Sigmoid colon (tissue), 7 donors: ENCODE measurements around the gene PRKCZ. TPM values are rescaled to one million over a fixed set of nuclear protein-coding genes. Genes with fewer than 3 reads are reported as not detected.

Experiments used
- DNase-seq: peaks from one replicate; pipeline ENCODE4 v3.0.0-alpha.2; 2019
- H3K27ac ChIP-seq, 4 donors: fragments of 200-600 bp; sonication (generic); one replicate each; pipeline ENCODE4 v1.5.1; 2016 to 2019; ENCODE audit warnings: mild to moderate bottlenecking in 1 of 4
- H3K27me3 ChIP-seq, 3 donors: fragments of 200-600 bp; sonication (generic); one replicate each; pipeline ENCODE4 v1.5.1; 2019; ENCODE audit warnings: mild to moderate bottlenecking in 1 of 3
- H3K36me3 ChIP-seq, 4 donors: fragments of 200-600 bp; sonication (generic); one replicate each; pipeline ENCODE4 v1.5.1; 2016 to 2019
- H3K4me1 ChIP-seq, 4 donors: fragments of 200-600 bp; sonication (generic); one replicate each; pipeline ENCODE4 v1.5.1; 2017 to 2019
- H3K4me3 ChIP-seq, 4 donors: fragments of 200-600 bp; sonication (generic); one replicate each; pipeline ENCODE4 v1.5.1; 2017 to 2019; ENCODE audit warnings: mild to moderate bottlenecking in 2 of 4, moderate library complexity in 1 of 4
- H3K9me3 ChIP-seq, 4 donors: fragments of 200-600 bp in 3 of 4; sonication (generic) in 3 of 4; one replicate each; pipeline versions ENCODE4 v1.5.1 to v1.6.1; 2013 to 2019
- EP300 ChIP-seq, 4 donors: sonication (generic); formaldehyde crosslinking; IDR thresholded peaks; one replicate each; pipeline ENCODE4 v1.6.1; 2017; ENCODE audit warnings: antibody characterized with exemption in 4 of 4
- POLR2A ChIP-seq, 2 donors: fragments of 450-650 bp; IDR thresholded peaks; one replicate each; pipeline ENCODE4 v1.6.1; 2016; ENCODE audit warnings: antibody characterized with exemption in 2 of 2, mild to moderate bottlenecking in 2 of 2, moderate library complexity in 2 of 2
- POLR2AphosphoS5 ChIP-seq, 4 donors: sonication (generic); formaldehyde crosslinking; IDR thresholded peaks; one replicate each; pipeline ENCODE4 v1.6.1; 2017; ENCODE audit warnings: antibody characterized with exemption in 4 of 4
- WGBS, 2 donors: extraction: QIAGEN DNeasy Blood & Tissue Kit; methylation state at CpG; one replicate each; pipeline ENCODE4 v1.1.7; 2013; 5-methylcytosine and 5-hydroxymethylcytosine counted together
- intact Hi-C: fragments of 100-400 bp; cut with DNase I; formaldehyde crosslinking; loops from one replicate; pipeline ENCODE4 v1.15.1; 2023
- polyA plus RNA-seq, 3 donors: library from polyadenylated mRNA; stranded (reverse); fragments of 200-250 nt; gene quantifications; one replicate each; pipeline ENCODE4 v1.2.3, GENCODE V29; 2013
- total RNA-seq, 4 donors: library from RNA; depleted of rRNA; stranded (reverse); fragments of >200 nt; gene quantifications; one replicate each; pipeline ENCODE4 v1.1.0, GENCODE V29; 2016
- TF ChIP-seq, protein P1 (sequence below), 4 experiments: fragments of 450-650 bp in 3 of 4; fragments of 200-600 bp in 1 of 4; IDR thresholded peaks; one replicate each; pipeline ENCODE4 v1.5.1; 2016 to 2019; ENCODE audit warnings: antibody characterized with exemption in 4 of 4, mild to moderate bottlenecking in 3 of 4, moderate library complexity in 2 of 4
- donor health status: healthy with polysubstance abuse.
- donor health status: Bipolar disorder and iron deficiency.
- donor health status: healthy.

PRKCZ gene
- total and polyA plus RNA-seq, 7 donors, result 1.4 to 52.9 (median 4.8) TPM

DNA sequence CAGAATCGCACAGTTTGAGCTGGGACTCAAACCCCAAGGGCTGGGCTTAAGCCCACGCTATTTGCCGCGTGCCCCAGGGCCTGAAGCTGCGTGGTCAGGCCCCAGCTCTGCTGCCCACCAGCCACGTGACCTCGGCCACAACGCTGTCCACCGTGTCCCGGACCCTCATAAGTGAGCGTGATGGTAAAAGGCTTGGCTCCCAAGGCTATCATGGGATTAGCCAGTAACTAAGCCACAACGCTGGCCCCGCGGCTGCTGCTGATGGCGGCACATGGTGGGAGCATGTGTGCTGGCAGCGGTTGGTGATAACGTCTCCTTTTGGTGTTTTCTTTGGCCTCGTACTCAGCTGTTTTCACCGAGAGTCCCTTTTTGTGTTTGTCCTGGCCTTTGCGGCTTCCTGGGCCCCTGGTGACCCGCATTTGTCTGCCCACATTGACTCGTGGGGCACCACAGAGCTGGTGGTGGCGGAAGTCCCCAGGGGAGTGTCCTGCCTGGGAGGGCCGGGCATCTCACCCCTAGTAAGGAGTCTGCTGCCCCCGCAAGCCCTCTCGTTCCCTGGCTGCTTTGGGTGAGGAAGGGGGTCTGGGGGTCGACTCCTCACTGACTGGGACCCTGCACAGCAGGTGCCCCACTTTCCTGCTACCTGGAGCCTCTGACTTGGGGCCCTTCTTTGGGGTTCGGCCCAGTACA lies 29.3 kb downstream of the PRKCZ start:
- Histone ChIP-seq H3K27me3 (peaks cover 0 to 56% (median 0%) of the 10 kb centered on the region in 3 donors), H3K4me1 (no peaks in the 10 kb centered on the region), H3K27ac (no peak overlapping the region), H3K4me3 (no peak overlapping the region), H3K36me3 (no peaks in the 10 kb centered on the region), H3K9me3 (peaks cover 7 to 22% (median 13%) of the 10 kb centered on the region in 4 donors)
- intact Hi-C loops, result no loop called here
- 97% methylated on average over 28 of the region's 28 CpGs for WGBS, 2 donors
- no peak for DNase-seq
- TF ChIP-seq, protein P1, sequence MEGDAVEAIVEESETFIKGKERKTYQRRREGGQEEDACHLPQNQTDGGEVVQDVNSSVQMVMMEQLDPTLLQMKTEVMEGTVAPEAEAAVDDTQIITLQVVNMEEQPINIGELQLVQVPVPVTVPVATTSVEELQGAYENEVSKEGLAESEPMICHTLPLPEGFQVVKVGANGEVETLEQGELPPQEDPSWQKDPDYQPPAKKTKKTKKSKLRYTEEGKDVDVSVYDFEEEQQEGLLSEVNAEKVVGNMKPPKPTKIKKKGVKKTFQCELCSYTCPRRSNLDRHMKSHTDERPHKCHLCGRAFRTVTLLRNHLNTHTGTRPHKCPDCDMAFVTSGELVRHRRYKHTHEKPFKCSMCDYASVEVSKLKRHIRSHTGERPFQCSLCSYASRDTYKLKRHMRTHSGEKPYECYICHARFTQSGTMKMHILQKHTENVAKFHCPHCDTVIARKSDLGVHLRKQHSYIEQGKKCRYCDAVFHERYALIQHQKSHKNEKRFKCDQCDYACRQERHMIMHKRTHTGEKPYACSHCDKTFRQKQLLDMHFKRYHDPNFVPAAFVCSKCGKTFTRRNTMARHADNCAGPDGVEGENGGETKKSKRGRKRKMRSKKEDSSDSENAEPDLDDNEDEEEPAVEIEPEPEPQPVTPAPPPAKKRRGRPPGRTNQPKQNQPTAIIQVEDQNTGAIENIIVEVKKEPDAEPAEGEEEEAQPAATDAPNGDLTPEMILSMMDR (IDR thresholded peaks at IDR 0.05), result no peak
- TF ChIP-seq EP300 (IDR thresholded peaks at IDR 0.05) (no peak), POLR2AphosphoS5 (IDR thresholded peaks at IDR 0.05) (no peak), POLR2A (IDR thresholded peaks at IDR 0.05) (no peak)

DNA sequence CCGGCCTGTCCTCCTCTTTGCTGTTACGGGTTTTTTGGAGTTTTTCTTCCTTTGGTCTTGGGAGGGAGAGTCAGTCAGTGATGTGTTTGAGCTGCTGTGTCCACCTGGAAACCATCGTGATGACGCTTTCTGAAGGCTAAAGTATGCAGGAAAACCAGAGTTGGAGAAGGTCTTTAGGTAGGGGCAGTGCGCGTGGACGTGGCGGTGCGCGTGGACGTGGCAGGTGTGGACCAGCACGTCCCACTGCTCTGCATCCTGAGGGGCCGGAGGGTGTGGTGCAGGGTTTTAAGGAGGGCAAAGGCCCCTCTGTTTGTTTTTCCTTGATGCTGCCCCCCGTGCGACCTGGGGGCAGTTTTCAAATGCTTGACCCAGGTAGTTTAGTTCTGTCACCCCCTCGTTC lies 29.9 kb downstream of the PRKCZ start:
- WGBS, 2 donors, result 95 to 97% methylated on average over 16 of the region's 16 CpGs
- Histone ChIP-seq H3K27ac (no peak overlapping the region), H3K4me3 (no peak overlapping the region), H3K27me3 (peaks cover 0 to 53% (median 0%) of the 10 kb centered on the region in 3 donors), H3K36me3 (no peaks in the 10 kb centered on the region), H3K4me1 (no peaks in the 10 kb centered on the region), H3K9me3 (peaks cover 7 to 22% (median 13%) of the 10 kb centered on the region in 4 donors)
- DNase-seq, result no peak
- intact Hi-C loops, result no loop called here
- TF ChIP-seq, protein P1 (IDR thresholded peaks at IDR 0.05), result no peak
- no peak for TF ChIP-seq POLR2A (IDR thresholded peaks at IDR 0.05)
- TF ChIP-seq POLR2AphosphoS5 (IDR thresholded peaks at IDR 0.05), result no peak
- TF ChIP-seq EP300 (IDR thresholded peaks at IDR 0.05), result no peak

DNA sequence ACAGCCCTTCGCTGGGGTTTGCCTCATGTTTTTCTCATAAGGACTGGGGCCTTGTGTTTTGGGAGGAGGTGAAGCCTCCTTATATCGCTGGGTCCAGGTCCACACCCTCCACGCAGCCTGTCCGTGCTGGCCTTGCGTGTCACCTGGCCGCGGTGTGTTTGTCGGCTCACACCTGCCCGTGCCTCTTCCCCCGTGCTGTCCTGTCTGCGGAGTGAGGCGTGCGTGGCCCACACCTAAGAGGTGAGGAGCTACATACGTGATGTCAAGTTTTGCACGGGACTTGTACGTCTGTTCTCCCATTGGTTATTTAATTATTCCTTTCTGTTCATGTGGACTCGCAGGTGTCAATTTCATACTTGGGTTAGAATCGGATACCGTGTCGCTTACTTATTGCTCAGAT lies 30.7 kb downstream of the PRKCZ start:
- Histone ChIP-seq H3K4me1 (no peaks in the 10 kb centered on the region), H3K36me3 (no peaks in the 10 kb centered on the region), H3K9me3 (peaks cover 7 to 22% (median 13%) of the 10 kb centered on the region in 4 donors), H3K4me3 (no peak overlapping the region), H3K27me3 (peaks cover 0 to 47% (median 0%) of the 10 kb centered on the region in 3 donors), H3K27ac (no peak overlapping the region)
- no peak for DNase-seq
- WGBS, 2 donors, result 97% methylated on average over 20 of the region's 20 CpGs
- TF ChIP-seq EP300 (IDR thresholded peaks at IDR 0.05), result no peak
- TF ChIP-seq, protein P1 (IDR thresholded peaks at IDR 0.05), result no peak
- TF ChIP-seq POLR2A (IDR thresholded peaks at IDR 0.05), result no peak
- no peak for TF ChIP-seq POLR2AphosphoS5 (IDR thresholded peaks at IDR 0.05)
- intact Hi-C loops, result no loop called here

DNA sequence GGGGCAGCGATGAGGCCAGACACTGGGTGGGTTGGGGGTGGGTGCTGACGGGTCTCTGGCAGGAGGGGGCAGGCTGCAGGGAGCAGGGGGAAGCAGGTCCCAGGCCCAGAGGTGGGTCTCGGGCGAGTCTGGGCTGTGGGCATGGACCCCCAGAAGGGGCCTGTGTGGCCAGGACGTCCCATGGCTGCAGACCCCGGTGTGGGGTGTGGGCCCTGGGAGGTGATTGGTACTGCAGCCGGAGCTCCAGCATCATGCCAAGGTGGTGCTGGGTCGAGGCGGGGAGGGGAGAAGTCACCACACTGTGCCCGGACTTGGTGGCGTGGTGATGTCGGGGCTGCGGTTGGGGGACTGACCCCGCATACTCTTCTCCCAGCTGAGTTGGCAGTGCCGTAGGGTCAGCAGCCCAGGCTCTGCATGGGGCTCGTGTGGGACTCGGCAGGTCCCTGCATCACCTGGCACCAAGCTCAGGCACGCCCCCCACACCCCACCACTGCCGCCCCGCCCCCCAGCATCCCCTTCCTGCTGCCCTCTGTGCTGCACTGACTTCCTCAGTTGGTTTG lies 31.2 kb downstream of the PRKCZ start:
- no peak overlapping the region for H3K4me3 ChIP-seq
- H3K9me3 ChIP-seq, result peaks cover 7 to 22% (median 13%) of the 10 kb centered on the region in 4 donors
- WGBS, 2 donors, result 91 to 96% methylated on average over 20 of the region's 20 CpGs
- H3K4me1 ChIP-seq, result no peaks in the 10 kb centered on the region
- intact Hi-C loops, result no loop called here
- no peak for DNase-seq
- H3K27ac ChIP-seq, result no peak overlapping the region
- peaks cover 0 to 46% (median 0%) of the 10 kb centered on the region in 3 donors for H3K27me3 ChIP-seq
- TF ChIP-seq POLR2AphosphoS5 (IDR thresholded peaks at IDR 0.05), result no peak
- no peak for TF ChIP-seq POLR2A (IDR thresholded peaks at IDR 0.05)
- TF ChIP-seq EP300 (IDR thresholded peaks at IDR 0.05), result no peak
- no peaks in the 10 kb centered on the region for H3K36me3 ChIP-seq

DNA sequence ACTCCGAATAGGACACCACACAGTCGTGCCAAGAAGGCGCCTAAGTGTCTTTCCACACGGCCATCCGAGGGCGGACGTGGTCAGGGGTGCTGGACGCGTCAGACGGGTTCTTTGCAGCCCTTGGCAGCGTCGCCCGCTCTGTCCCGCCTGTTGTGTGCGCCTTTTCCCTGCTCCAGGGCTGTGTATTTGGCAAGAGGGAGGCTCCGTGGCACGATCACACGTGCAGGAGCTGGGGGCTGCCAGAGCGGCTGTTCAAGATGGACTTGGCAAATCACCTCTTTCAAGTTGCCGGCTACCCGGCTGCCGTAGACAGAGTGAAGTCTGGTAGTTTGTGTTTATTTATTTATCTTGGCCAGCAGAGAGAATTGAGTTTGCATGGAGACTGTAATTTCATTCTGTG lies 31.9 kb downstream of the PRKCZ start:
- Histone ChIP-seq H3K27me3 (peaks cover 0 to 48% (median 0%) of the 10 kb centered on the region in 3 donors), H3K4me3 (no peak overlapping the region), H3K36me3 (no peaks in the 10 kb centered on the region), H3K9me3 (peaks cover 7 to 22% (median 13%) of the 10 kb centered on the region in 4 donors), H3K4me1 (no peaks in the 10 kb centered on the region), H3K27ac (no peak overlapping the region)
- TF ChIP-seq EP300 (IDR thresholded peaks at IDR 0.05), result no peak
- TF ChIP-seq POLR2A (IDR thresholded peaks at IDR 0.05), result no peak
- no peak for TF ChIP-seq POLR2AphosphoS5 (IDR thresholded peaks at IDR 0.05)
- TF ChIP-seq, protein P1 (IDR thresholded peaks at IDR 0.05), result no peak
- intact Hi-C loops, result no loop called here
- no peak for DNase-seq
- 94 to 96% methylated on average over 22 of the region's 22 CpGs for WGBS, 2 donors
